ENCODE data around the gene FAM228A.

FAM228A gene

DNA sequence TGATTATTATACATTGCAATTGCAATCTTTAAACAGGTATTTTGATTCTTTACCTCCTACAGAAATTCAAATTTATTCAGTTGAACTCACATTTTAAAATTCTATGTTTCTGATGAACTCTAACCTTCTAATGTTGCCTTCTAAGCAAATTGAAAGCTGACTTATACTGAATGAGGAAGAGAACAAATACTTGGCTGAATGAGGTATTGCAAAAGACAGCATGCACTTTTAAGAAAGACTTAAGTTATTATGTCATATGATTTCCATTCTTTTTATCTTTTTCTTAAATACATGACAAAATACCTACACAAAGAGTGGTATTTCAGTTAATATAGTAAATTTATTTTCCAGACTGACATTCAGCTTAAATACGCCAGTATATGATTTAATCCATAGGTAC is 64.7 kb downstream of the FAM228A start:
- no peak for TF ChIP-seq CTCF (IDR thresholded peaks at IDR 0.05; ENCODE audit: low read depth, low read length)
- H3K4me3 ChIP-seq (ENCODE audit: low read depth, low read length), result no peak overlapping the region

All from WI38 (cell line).